NCI-H460 (cell line): ENCODE data around the gene FBXO7. TPM values are rescaled to one million over a fixed set of nuclear protein-coding genes. Genes with fewer than 3 reads are reported as not detected.

Experiments
- DNase-seq: peaks from one replicate; pipeline ENCODE4 v3.0.0-alpha.2; 2016; ENCODE audit warnings: low read depth; ENCODE audit errors: extremely low read depth
- total RNA-seq: library from RNA; depleted of rRNA; stranded (reverse); fragments of >200 nt; shearing (Covaris generic); gene quantifications from 2 replicates; pipeline ENCODE4 v1.2.3, GENCODE V29; 2014

FBXO7 gene
- total RNA-seq, 1 experiment from 2014 or later: 70.5 TPM

- DNase-seq: no peak
Measured at GRCh38 chr22:32487461-32487860, 12.8 kb downstream of the FBXO7 start.

GRCh38 chr22:32489377-32489776 lies 14.8 kb downstream of the FBXO7 start:
- DNase-seq: no peak

DNA sequence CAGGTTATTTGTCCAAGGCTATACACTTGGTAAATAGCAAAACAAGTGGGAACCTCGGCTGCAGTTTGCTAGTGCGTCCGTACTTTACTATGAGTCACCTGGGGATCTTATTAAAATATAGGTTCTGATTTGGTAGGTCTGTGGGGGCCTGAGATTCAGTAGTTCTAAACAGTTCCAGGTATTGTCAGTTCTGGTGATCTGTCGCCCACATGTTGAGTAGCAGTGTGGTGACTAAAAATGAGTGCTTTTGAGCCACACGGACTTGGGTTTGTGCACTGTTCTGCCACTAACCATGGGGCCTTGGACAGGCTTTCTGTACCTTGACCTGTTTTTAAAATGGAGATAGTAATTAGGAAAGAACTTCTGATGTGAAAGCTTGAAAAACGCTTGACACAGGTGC lies 15.7 kb downstream of the FBXO7 start:
- no peak for DNase-seq

GRCh38 chr22:32492111-32492510 lies 17.5 kb downstream of the FBXO7 start:
- no peak for DNase-seq

- DNase-seq: no peak
Measured at GRCh38 chr22:32493551-32493950, 18.9 kb downstream of the FBXO7 start.

GRCh38 chr22:32494971-32495370 lies 20.4 kb downstream of the FBXO7 start:
- DNase-seq: no peak

DNA sequence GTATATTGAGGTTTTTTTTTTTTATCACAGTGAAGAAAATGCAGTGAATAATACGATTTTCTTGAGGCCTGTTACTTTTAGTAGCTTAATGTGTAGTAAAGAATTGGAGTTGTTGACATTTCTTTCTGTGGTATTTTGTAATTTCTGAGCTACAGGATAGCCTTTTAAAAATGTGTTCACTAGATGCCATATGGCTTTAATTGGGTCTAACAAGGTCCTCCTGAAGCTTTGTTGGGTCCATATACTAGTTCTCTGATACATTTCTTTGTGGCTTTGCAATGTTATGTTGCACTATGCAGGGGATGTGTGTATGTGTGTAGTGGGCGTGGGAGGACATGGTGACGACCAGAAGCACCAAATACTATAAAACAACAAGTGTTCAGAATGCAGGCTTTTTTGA lies 25.1 kb downstream of the FBXO7 start:
- DNase-seq: no peak

GRCh38 chr22:32501836-32502752 lies 27.5 kb downstream of the FBXO7 start:
- no peak for DNase-seq

GRCh38 chr22:32509045-32509444 lies 34.4 kb downstream of the FBXO7 start:
- DNase-seq: no peak

DNA sequence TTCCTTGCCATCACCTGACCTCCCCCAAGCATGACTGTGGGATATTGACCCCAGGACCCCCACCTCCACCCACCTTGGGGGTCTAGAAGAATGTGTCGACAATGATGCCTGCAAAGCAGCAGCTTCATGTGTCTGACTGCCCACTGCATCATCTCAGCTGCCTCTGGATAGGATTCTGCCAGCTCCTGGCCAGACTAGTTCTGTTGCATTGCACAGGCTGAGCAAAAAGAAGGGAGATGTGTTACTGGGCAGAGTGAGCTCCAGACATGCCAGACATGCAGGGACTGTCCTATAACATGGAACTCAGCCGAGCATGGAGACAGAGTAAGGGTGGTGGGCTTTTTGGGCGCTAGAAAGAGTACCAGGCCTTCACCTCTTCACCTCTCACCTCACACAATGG lies 36.7 kb downstream of the FBXO7 start:
- no peak for DNase-seq

GRCh38 chr22:32511776-32512175 lies 37.2 kb downstream of the FBXO7 start:
- no peak for DNase-seq

DNA sequence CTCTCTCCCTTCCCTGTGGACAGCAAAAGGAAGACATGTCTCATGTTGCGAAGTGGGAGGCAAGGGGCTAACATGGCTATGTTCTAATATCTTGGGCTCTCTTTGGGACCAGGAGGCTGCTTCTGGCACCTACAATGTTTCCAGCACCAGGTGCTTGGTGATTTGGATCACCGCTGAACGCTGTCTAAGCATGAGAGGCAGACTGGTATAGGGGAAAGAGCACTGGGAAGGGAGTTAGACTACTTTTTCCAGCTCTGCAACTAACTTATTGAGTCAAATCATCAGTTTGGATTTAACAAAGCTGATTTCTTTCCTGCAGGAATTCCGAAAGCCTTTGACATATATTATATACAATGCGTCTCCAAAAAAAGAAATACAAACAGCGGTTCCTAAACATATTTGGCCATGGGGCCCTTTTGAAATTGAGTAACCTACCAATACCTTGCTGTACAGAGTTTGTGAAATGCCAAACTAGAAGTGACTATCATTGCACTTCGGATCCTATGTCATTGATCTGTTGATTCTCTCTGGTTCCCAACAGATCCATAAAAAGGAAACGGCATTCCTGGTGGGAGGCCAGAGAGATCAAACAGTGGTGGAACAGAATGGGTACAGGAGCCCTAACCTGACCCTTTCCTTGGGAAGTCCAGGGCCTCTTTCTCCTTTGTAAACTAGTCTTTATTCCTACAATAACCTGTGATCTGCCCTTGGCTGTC lies 37.8 kb downstream of the FBXO7 start:
- no peak for DNase-seq

- no peak for DNase-seq
Measured at GRCh38 chr22:32515084-32515483, 40.5 kb downstream of the FBXO7 start.

DNA sequence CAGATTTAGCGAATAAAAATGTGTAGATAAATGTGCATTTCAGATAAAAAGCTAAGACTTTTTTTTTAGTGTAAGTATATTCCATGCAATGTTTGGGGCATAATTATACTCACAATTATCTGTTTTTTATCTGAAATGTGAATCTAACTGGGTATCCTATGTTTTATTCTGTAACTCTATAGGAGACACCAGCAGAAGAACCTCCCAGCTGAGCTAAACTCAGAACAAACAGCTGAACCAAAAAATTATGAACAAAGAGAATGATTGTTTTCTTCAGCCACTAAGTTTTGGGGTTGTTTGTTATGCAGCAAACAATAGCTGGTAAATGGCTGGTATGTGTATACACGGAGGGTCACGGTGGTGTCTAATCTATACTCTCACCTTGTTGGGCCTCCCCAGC lies 42.9 kb downstream of the FBXO7 start:
- DNase-seq: no peak

DNA sequence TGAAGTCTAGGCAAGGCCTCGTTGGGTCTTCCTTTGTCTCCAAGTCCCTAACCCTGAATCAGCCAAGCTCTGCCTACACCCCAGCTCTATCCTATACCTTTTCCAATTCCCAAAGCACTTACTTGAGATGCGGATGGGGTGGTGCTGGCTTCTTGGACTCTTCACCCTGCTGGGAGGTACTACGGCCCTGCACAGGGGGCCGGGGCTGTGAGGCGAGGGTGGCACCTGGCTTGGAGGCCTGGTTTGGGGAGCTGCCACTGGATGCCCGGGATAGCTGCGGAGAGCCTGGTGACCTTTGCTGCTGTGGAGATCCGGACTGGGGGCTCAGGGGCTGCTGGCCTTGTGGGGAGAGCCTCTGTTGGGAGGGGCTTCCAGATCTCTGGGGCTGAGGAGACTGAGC lies 43.3 kb downstream of the FBXO7 start:
- no peak for DNase-seq

GRCh38 chr22:32518381-32518780 lies 43.8 kb downstream of the FBXO7 start:
- DNase-seq: no peak

- peak; percentile 11 for DNase-seq
Measured at GRCh38 chr22:32518848-32519247, 44.2 kb downstream of the FBXO7 start.

DNA sequence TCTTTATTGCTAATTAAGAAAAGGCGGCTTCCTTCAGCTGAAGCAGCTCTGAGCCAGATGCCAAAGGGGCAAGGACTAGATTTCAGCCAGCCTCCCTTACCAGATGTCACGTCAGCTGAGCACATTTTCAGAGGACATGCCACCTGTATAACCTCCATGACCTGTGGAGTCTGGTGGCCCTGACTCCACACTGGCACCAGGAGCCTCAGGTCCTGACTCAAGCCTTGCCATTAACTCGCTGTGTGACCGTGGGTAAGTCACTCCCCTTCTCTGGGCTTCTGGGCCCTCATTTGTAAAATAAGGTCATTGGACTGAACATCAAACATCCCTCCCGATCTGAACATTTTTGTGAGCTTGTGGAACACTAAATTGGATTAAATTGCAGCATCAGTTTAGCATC lies 46.0 kb downstream of the FBXO7 start:
- no peak for DNase-seq

- DNase-seq: no peak
Measured at GRCh38 chr22:32522237-32522636, 47.6 kb downstream of the FBXO7 start.

DNA sequence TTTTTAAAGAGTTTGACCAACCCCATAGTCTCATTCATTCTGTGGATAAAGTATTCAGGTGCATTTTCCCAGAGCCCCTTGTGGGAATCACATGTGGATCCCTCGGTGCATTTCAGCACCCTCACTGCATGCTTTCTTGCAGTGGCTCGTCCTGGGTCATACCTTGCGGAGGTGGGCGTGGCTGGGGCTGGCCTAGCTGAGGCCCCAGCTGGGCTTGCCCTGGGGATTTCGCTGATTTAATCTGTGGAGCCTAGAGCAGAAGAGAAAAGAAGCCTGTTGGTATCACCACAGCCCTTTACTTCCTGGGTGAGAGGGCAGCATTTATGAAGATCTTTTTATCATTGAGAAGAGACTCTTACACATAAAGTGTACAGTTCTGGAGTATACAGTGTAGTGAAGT lies 53.1 kb downstream of the FBXO7 start:
- no peak for DNase-seq

- no peak for DNase-seq
Measured at GRCh38 chr22:32528316-32528715, 53.7 kb downstream of the FBXO7 start.
